Transverse colon (tissue), 4 donors: Measurements from ENCODE around the gene UBE2U.

Experiments used
- CTCF ChIP-seq, 5 experiments: fragments of 200-600 bp in 3 of 5; fragments of 450-650 bp in 2 of 5; sonication (generic) in 3 of 5; IDR thresholded peaks; 1 replicate in 2 of 5; 2 replicates in 3 of 5; pipeline ENCODE4 v1.5.1; 2016 to 2017; ENCODE audit warnings: antibody characterized with exemption in 5 of 5, inconsistent platforms in 3 of 5, mild to moderate bottlenecking in 2 of 5, moderate library complexity in 1 of 5
- EP300 ChIP-seq: sonication (generic); formaldehyde crosslinking; IDR thresholded peaks from one replicate; pipeline ENCODE4 v1.6.1; 2017; ENCODE audit warnings: antibody characterized with exemption, low read depth
- POLR2A ChIP-seq: fragments of 450-650 bp; IDR thresholded peaks from one replicate; pipeline ENCODE4 v1.6.1; 2016; ENCODE audit warnings: antibody characterized with exemption, mild to moderate bottlenecking, moderate library complexity
- POLR2AphosphoS5 ChIP-seq, 3 donors: sonication (generic); formaldehyde crosslinking; IDR thresholded peaks; one replicate each; pipeline ENCODE4 v1.6.1; 2016; ENCODE audit warnings: antibody characterized with exemption in 3 of 3

- TF ChIP-seq POLR2AphosphoS5 (IDR thresholded peaks at IDR 0.05) (no peak), CTCF (IDR thresholded peaks at IDR 0.05) (no peak), POLR2A (no peak), EP300 (no peak)
Measured at GRCh38 chr1:64173336-64173940, 30.0 kb upstream of the UBE2U start.
